GM19468 (cell line): ENCODE results near the gene KCNS1.

Experiments
- ATAC-seq: cut with Tn5 transposase; IDR thresholded peaks from one replicate; pipeline ENCODE4 v1.9.1; 2021; ENCODE audit warnings: mild to moderate bottlenecking, moderate library complexity, moderate number of reproducible peaks; ENCODE audit not compliant: unreplicated experiment; ENCODE audit errors: extremely low read depth

The KCNS1 gene

DNA sequence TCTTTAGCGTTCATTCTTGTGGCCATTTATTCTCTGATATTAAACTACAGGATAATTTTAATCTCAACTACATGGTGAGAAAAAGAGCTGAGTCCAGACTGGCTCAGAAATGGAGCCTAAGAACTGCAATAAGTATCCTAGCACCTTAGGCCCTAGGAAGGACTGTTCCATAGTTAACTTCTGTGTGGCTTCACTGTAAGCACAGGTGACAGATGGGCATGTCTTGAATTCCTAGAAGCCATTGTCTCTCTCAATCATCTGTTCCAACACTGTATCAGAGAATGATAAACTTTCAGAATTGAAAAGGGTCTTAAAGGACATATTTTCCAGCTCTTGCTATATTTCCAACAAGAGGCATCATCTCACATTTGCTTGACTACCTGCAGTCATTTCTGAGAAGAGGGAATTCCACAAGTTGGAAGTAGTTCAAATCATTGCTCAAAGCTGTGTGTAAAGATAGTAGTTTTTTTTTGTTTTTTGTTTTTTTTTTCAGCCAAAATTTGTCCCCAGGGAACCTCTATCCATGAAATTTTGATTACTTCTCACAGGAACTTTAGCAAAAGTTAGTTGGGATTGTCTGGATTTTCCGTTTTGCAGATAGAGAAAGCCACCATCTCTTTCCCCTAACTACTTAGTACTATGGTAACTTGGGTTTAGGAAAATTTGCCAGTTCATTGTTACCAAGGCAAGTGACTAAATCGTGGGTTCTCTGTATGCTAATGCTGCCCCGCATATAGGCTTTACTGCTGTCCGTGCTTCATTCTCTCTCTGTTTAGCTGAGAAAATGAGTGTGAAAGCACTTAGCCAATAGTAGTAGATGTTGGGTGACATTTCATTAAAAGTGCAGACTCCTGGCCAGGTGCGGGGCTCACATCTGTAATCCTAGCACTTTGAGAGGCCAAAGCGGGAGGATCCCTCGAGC, 47.2 kb downstream of the KCNS1 start:
- ATAC-seq = no peak

DNA sequence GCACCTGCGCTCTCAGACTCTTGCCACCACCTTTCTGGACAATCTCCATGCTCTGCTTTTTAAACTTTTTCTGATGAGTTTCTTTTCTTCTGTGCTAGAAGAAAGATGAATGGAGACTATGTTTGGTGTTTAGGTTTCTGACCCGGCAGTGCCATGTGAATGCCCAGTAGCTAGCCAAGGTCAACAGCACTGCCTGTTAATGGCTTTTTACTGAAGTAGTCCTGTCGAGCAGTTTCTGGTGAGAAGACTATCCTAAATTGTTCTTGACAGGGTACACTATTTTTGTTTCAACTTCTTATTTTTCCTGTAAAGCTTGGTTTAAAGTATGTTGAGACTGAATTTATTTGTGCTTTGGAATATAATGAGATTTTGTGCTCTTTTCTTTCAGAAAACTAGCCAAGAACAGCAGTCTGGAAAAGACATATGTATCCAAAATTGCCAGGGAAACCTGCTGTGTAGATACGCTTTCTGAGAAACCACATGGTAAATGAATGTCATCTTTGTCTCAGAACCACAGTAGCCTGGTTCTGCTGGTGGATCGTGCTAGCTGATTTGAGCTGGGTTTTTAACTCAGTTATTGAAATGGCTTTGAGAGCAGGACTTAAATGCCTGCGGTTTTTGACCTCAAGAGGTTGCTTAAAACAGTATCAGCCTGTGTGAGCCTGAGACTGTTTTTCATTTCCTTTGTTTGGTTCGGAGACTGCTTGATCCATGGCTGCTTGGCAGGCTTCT, 48.1 kb downstream of the KCNS1 start:
- no peak for ATAC-seq

DNA sequence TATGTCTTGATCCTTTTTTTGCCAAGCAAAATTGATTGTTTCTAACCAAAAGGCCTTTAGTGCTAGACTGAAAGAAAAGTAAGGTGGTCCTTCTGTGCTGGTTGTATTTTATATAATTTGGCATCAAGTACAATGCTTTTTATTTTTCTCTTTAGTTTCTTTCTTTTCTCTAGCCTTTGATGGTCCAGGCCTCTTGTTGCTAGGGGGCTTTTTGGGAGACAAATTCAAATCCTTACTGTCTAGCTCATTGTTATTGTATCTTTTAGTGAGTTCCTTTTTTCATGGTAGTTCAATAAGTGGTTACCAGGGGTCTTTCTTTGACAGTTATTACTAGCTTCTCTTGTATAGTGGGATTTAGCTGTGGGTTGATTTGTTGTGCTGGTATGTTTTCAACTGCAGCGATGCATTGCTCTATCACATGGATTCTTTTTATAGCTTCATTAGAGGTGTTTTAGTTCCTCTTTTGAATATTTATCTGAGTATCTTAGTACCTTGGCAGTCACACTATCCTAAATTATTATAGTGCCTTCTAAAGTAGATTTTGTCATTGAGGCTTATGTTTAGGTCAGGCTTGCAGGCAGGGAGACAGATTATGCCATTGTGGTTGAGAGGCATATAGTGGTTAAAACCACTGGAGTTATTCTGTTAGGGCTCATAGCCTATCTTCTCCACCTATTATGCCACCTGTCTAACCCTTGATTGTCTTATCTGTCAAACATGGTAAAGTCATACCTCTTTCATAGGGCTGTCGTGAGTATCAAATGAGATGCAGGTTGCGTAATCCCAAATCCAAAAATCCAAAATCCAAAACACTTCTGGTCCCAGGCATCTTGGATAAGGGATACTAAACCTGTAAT, 49.5 kb downstream of the KCNS1 start:
- ATAC-seq = no peak

DNA sequence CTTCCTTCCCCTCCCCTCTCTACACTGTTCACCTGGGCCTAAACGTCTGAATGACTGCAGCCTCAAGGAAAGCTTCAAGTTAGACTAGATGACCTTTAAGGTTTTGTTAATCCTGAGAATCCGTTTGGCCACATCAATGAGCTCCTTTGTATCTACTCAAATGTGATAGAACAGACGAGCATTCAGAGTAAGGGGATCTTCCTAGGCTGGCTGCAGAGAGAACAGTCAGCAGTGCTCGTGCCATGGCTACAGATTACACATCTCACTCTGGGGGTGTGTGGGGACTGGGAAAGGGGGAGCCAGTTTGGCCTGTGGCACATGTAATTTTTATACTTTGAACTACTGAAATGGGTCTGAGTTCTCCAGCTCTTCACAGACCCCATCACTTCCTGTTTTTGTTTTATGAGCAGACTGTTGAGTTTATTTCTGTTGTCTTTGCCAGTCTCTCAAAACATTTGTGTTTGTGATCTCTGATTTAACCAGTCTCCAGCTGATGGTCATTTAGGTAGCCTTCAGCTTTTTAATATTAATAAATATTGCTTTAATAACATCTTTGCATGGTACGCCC, 50.9 kb downstream of the KCNS1 start:
- no peak for ATAC-seq

DNA sequence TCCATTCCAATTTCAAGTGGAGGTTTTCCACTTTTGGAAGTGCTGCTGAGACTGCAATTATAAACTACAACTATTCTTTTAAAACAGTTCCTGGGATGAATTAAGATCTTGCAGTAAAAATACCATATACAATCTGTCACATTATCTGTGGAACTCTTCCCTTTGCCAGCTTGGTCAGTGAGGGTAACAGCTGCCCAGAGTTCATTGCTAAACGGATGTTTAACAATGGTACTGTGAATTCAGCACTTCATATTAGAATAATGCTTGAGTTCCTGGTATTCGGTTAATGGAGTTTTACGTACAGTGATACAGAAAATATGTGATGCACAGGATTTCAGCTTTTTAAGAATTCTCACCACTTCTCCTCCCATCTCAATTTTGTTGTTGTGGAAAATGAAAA, 51.5 kb downstream of the KCNS1 start:
- no peak for ATAC-seq

DNA sequence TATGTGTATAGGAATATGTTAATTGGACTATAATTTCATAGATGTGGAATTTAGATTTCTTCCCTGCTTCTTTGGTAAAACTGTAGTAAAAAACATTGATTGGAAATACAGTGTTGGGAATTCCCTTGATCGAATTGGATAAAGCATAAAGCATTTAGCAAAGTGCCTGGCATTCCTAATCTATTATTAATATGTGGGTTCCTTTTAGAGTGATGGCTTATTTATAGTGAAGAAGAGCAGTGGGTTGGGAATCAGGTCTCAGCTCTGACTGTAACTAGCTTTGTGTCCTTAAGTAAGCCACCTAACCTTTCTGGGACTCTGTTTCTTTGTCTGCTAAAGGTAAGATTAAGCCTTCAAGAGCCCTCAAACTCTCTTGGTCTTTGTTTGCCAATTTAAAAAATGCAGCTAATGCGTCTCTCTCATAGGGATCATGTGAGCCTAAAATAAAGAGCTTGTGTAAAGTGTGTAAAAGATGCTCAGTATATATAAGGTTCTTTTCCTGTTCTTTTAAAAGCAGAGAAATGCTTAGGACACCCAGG, 53.3 kb downstream of the KCNS1 start:
- ATAC-seq = no peak

DNA sequence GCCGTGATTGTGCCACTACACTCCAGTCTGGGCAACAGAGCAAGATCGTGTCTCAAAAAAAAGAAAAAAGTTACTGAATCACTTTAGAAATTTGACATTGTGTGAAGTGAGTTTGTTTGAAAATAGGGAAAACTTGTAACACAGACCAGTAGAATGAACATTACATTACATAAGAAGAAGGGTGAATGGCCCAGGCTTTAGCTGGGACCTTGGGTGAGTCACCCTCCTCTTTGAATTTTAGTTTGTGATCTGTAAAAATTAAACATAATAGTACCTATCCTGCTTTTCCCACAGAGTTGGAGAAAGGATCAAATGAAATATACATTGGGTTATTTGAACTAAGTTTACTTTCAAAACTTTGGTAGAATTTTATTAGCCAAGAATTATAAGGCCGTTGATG, 56.3 kb downstream of the KCNS1 start:
- ATAC-seq = no peak

DNA sequence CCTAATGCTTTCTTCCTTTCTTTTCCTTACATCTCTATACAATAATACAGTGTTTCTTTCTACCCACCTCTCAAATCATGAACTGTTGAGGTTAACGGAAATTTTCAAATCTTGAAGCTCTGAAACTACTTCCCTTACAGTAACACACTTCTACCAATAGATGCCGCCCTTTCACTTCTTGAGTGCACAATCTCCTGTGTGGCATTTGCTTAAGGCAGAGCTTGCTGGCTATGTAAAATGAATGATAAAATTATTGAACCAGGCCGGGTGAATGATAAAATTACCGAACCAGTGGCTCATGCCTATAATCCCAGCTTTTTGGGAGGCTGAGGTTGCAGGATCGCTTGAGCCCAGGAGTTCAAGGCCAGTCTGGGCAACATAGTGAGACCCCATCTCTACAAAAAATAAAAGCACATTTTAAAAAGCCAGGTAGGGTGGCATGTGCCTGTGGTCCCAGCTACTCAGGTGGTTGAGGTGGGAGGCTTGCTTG, 56.8 kb downstream of the KCNS1 start:
- no peak for ATAC-seq

DNA sequence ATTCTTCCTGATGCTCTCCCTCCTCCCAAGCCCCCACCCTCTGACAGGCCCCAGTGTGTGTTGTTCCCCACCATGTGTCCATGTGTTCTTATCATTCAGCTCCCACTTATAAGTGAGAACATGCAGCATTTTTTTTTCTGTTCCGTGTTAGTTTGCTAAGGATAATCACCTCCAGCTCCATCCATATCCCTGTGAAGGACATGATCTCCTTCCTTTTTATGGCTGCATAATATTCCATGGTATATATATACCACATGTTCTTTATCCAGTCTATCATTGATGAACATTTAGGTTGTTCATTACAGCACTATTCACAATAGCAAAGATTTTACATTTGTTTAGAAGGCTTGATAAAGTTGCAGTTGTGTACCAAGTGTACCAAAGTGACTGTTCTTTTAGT, 57.9 kb downstream of the KCNS1 start:
- ATAC-seq = no peak
